PC-3 (cell line): ENCODE data around the gene NOS1. TPM values are rescaled to one million over a fixed set of nuclear protein-coding genes. Genes with fewer than 3 reads are reported as not detected.

Source experiments
- ATAC-seq: fragments of 200-7000 bp; cut with Tn5 transposase; 2 replicates; pipeline ENCODE4 v1.9.1; 2020; ENCODE audit warnings: mild to moderate bottlenecking, moderate library complexity
- BruUV-seq: library from RNA; stranded (reverse); fragments of 400-500 nt; replicated peaks from 2 replicates; lab custom pipeline; 2021; lab: Mats Ljungman, UMichigan
- CTCF ChIA-PET: fragments of 300-600 bp; sonication (Branson Sonifier 250); formaldehyde crosslinking; loops from one replicate; lab custom pipeline; 2022; ENCODE audit warnings: antibody characterized with exemption; lab: Charles Lee
- POLR2A ChIA-PET: fragments of 300-600 bp; sonication (Branson Sonifier 250); formaldehyde crosslinking; loops from one replicate; lab custom pipeline; 2022; ENCODE audit warnings: antibody characterized with exemption; ENCODE audit not compliant: unreplicated experiment; lab: Charles Lee
- DNase-seq: peaks from one replicate; pipeline ENCODE4 v3.0.0-alpha.2; 2015
- H2AFZ ChIP-seq: fragments of 300-600 bp; sonication (generic); 2 replicates; pipeline ENCODE4 v1.6.0; 2016; ENCODE audit warnings: antibody characterized with exemption, low read length
- H3F3A ChIP-seq: fragments of 300-600 bp; sonication (generic); one replicate; pipeline ENCODE4 v1.6.0; 2017; ENCODE audit warnings: antibody characterized with exemption, low read length, control low read depth, mild to moderate bottlenecking; ENCODE audit not compliant: unreplicated experiment
- H3K27ac ChIP-seq: fragments of 300-600 bp; sonication (generic); 2 replicates; pipeline ENCODE4 v1.5.1; 2016; ENCODE audit warnings: mild to moderate bottlenecking, low read length
- H3K27me3 ChIP-seq: fragments of 300-600 bp; sonication (generic); 2 replicates; pipeline ENCODE4 v1.6.1; 2016; ENCODE audit warnings: low read length, mixed read lengths
- H3K36me3 ChIP-seq: fragments of 300-600 bp; sonication (generic); 2 replicates; pipeline ENCODE4 v1.6.1; 2016; ENCODE audit warnings: low read depth, mixed run types, low read length, mixed read lengths
- H3K4me1 ChIP-seq: fragments of 300-600 bp; sonication (generic); 2 replicates; pipeline ENCODE4 v1.5.1; 2016; ENCODE audit warnings: low read length; ENCODE audit not compliant: insufficient read depth
- H3K4me2 ChIP-seq: fragments of 300-600 bp; sonication (generic); 2 replicates; pipeline ENCODE4 v1.6.0; 2016; ENCODE audit warnings: low read length
- H3K4me3 ChIP-seq: fragments of 300-600 bp; sonication (generic); 2 replicates; pipeline ENCODE4 v1.5.1; 2016; ENCODE audit warnings: mild to moderate bottlenecking, low read length, mixed read lengths
- H3K79me2 ChIP-seq: fragments of 300-600 bp; sonication (generic); 2 replicates; pipeline ENCODE4 v1.6.1; 2017; ENCODE audit warnings: low read length, mixed read lengths
- H3K9ac ChIP-seq: fragments of 300-600 bp; sonication (generic); 2 replicates; pipeline ENCODE4 v1.6.0; 2016; ENCODE audit warnings: mild to moderate bottlenecking, low read length
- H3K9me2 ChIP-seq: fragments of 300-600 bp; sonication (generic); replicated peaks from 2 replicates; pipeline ENCODE4 v1.6.1; 2016; ENCODE audit warnings: mixed run types, low read length, mixed read lengths
- H3K9me3 ChIP-seq: fragments of 300-600 bp; sonication (generic); 2 replicates; pipeline ENCODE4 v1.6.1; 2016; ENCODE audit warnings: low read length, mixed read lengths
- H4K20me1 ChIP-seq: fragments of 300-600 bp; sonication (generic); 2 replicates; pipeline ENCODE4 v1.6.1; 2016; ENCODE audit warnings: low read length, mixed read lengths
- CTCF ChIP-seq: fragments of 300-600 bp; sonication (generic); conservative IDR thresholded peaks from 2 replicates; pipeline ENCODE4 v1.5.1; 2017; ENCODE audit warnings: antibody characterized with exemption, low read depth, mild to moderate bottlenecking, low read length
- EZH2 ChIP-seq: fragments of 300-600 bp; sonication (generic); IDR thresholded peaks from one replicate; pipeline ENCODE4 v1.6.1; 2017; ENCODE audit warnings: antibody characterized with exemption, mild to moderate bottlenecking, low read length; ENCODE audit not compliant: unreplicated experiment
- EZH2phosphoT487 ChIP-seq: fragments of 300-600 bp; sonication (generic); IDR thresholded peaks from 2 replicates; pipeline ENCODE4 v1.6.1; 2018; ENCODE audit warnings: mild to moderate bottlenecking, antibody characterized with exemption, low read length, borderline replicate concordance
- intact Hi-C: fragments of 100-400 bp; cut with micrococcal nuclease; formaldehyde crosslinking; loops from 2 replicates; pipeline ENCODE4 v1.9.0; 2023
- total RNA-seq: library from RNA; depleted of rRNA; stranded (reverse); fragments of >200 nt; gene quantifications from 2 replicates; pipeline ENCODE4 v1.2.3, GENCODE V29; 2014

NOS1 gene
- total RNA-seq, 1 experiment from 2014 or later: 0.11 TPM

- H3K27ac ChIP-seq: no peak overlapping the region
- H2AFZ ChIP-seq: no peak overlapping the region
- H3K4me1 ChIP-seq: peaks cover 8% of the 10 kb centered on the region
- no peaks in the 10 kb centered on the region for H3K9me2 ChIP-seq
- intact Hi-C loops: no loop called here
- no peaks in the 10 kb centered on the region for H3K9me3 ChIP-seq
- BruUV-seq: no TSS peak
- DNase-seq: no peak
- ATAC-seq: no peak
- no peaks in the 10 kb centered on the region for H4K20me1 ChIP-seq
- peaks cover 45% of the 10 kb centered on the region for H3K27me3 ChIP-seq
- ChIA-PET POLR2A (no interaction called here), CTCF (no interaction called here)
- H3K4me2 ChIP-seq: no peak overlapping the region
- no peaks in the 10 kb centered on the region for H3K79me2 ChIP-seq
- no peaks in the 10 kb centered on the region for H3K36me3 ChIP-seq
- no peaks in the 10 kb centered on the region for H3F3A ChIP-seq
- H3K9ac ChIP-seq: no peak overlapping the region
- TF ChIP-seq EZH2 (no peak), EZH2phosphoT487 (no peak), CTCF (no peak)
- H3K4me3 ChIP-seq: no peak overlapping the region
Observed at GRCh38 chr12:117216686-117217085, 144.7 kb downstream of the NOS1 start.

- Histone ChIP-seq H4K20me1 (no peaks in the 10 kb centered on the region), H3K4me2 (no peak overlapping the region), H3K9me3 (no peaks in the 10 kb centered on the region), H3K79me2 (no peaks in the 10 kb centered on the region), H3K27me3 (peaks cover 35% of the 10 kb centered on the region), H3K4me3 (no peak overlapping the region), H3K27ac (no peak overlapping the region), H3F3A (no peaks in the 10 kb centered on the region), H3K4me1 (peaks cover 8% of the 10 kb centered on the region), H3K36me3 (no peaks in the 10 kb centered on the region), H2AFZ (no peak overlapping the region), H3K9me2 (no peaks in the 10 kb centered on the region), H3K9ac (no peak overlapping the region)
- no TSS peak for BruUV-seq
- TF ChIP-seq EZH2phosphoT487 (no peak), CTCF (no peak), EZH2 (no peak)
- no peak for DNase-seq
- no peak for ATAC-seq
- CTCF ChIA-PET: no interaction called here
- intact Hi-C loops: no loop called here
- POLR2A ChIA-PET: no interaction called here
Observed at GRCh38 chr12:117214797-117215196, 146.6 kb downstream of the NOS1 start.

- ChIA-PET POLR2A (no interaction called here), CTCF (interaction anchor here (0.5 to 1.0 kb wide), 2 partner anchors 32 to 624 kb away, joined by 3 to 4 read pairs; no protein-coding TSS in a partner anchor)
- Histone ChIP-seq H3K9me2 (no peaks in the 10 kb centered on the region), H3K4me1 (peaks cover 8% of the 10 kb centered on the region), H3F3A (no peaks in the 10 kb centered on the region), H3K9ac (no peak overlapping the region), H3K27me3 (peaks cover 26% of the 10 kb centered on the region), H3K4me3 (no peak overlapping the region), H3K27ac (no peak overlapping the region), H2AFZ (no peak overlapping the region), H3K36me3 (no peaks in the 10 kb centered on the region), H3K4me2 (no peak overlapping the region), H3K9me3 (no peaks in the 10 kb centered on the region), H4K20me1 (no peaks in the 10 kb centered on the region), H3K79me2 (no peaks in the 10 kb centered on the region)
- DNase-seq (no peak), ATAC-seq (0 out of 2 replicates have a peak, but pooled peaks have one; percentile 7)
- TF ChIP-seq CTCF: no peak
- TF ChIP-seq EZH2phosphoT487: no peak
- no peak for TF ChIP-seq EZH2
- intact Hi-C loops: loop anchor here (2.0 kb wide), 2 partner anchors 23 to 457 kb away; no protein-coding TSS in a partner anchor
- no TSS peak for BruUV-seq
Observed at GRCh38 chr12:117213295-117213808, 148.1 kb downstream of the NOS1 start.
